ENCODE results near the gene DGKE. TPM values are rescaled to one million over a fixed set of nuclear protein-coding genes. Genes with fewer than 3 reads are reported as not detected.
A peak's percentile ranks its signal among the peaks of the same experiment; 100 is the strongest.

The DGKE gene
- total RNA-seq, 2 experiments from 2014 or later, result 34.2 to 35.7 TPM

DNA sequence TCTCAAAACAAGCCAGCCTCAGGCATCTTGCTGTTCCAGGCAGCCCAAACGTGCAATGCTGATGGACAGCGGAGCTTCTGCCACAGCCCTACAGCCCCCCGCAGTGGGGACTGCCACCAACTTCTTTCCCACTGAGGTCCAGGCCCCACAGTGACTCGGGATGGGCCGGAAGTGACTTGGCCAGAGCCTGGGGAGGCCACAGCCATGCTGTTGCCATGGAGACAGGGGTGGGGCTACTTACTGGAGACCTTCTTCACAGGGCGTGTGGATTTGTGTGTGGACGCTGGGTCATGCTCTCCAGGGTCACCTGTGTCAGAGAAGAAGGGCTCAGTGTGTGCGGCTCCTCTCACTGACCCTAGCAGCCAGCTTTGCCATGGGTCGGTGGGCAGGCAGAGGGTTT lies 64.9 kb downstream of the DGKE start:
- Mint-ChIP-seq H3K36me3 (ENCODE audit: low read depth) (peaks cover 98% of the 10 kb centered on the region), H3K27ac (no peak overlapping the region), H3K4me3 (no peak overlapping the region), H3K4me1 (peaks cover 36% of the 10 kb centered on the region), H3K9me3 (no peaks in the 10 kb centered on the region), H3K27me3 (no peaks in the 10 kb centered on the region)
- CTCF ChIA-PET, result no interaction called here
- DNase-seq, result no peak
- POLR2A ChIA-PET, result interaction anchor here (1.0 kb wide), 1 partner anchor 15 kb away, joined by 7 read pairs; the partner anchor contains the start of gene TRIM25

DNA sequence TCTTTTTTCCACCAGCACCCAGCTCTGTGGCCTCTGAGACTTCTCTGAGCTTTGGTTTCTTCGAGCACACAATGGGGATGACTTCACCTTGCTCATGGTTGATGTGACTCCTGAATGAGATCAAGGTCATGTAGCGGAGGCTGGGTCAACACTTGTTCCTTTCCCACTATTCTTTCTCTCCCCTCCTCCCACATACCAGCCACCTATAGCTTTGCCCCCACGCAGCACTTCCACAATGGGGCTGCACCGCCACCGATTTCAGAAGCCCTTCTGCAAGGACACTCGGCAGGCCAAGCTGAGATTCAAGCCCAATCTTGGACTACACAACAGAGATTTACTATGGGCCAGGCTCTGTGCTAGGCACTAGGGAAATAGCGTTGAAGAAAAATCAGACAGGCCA lies 65.5 kb downstream of the DGKE start:
- no peak overlapping the region for H3K27ac Mint-ChIP-seq
- no peaks in the 10 kb centered on the region for H3K27me3 Mint-ChIP-seq
- H3K9me3 Mint-ChIP-seq, result no peaks in the 10 kb centered on the region
- DNase-seq, result no peak
- H3K4me1 Mint-ChIP-seq, result peaks cover 40% of the 10 kb centered on the region
- peaks cover 98% of the 10 kb centered on the region for H3K36me3 Mint-ChIP-seq (ENCODE audit: low read depth)
- POLR2A ChIA-PET, result interaction anchor here (1.0 kb wide), 1 partner anchor 15 kb away, joined by 7 read pairs; the partner anchor contains the start of gene TRIM25
- CTCF ChIA-PET, result no interaction called here
- no peak overlapping the region for H3K4me3 Mint-ChIP-seq

DNA sequence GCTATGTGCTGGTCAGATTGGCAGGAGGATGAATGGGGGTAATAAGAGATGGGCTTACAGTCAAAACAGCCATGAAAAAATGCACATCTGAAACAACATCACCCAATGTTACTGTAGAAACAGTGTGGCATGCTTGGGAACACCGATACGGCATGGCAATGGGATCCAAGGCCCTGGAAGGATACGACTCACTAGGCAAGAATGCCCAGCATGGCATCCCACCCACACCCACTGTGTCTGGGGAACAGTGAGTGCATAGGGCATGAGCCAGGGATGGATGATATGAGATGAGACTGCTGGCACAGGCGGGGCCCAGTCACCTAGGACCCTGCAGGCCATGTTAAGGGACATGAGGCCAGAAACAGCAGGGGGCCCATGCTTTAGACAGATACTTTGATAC lies 68.4 kb downstream of the DGKE start:
- ChIA-PET POLR2A (interaction anchor here (1.1 to 2.0 kb wide), 3 partner anchors 9 to 11 kb away, joined by 3 to 5 read pairs (median 5); partner anchors contain the start of gene TRIM25), CTCF (no interaction called here)
- Mint-ChIP-seq H3K9me3 (no peaks in the 10 kb centered on the region), H3K4me1 (peaks cover 52% of the 10 kb centered on the region), H3K36me3 (ENCODE audit: low read depth) (peaks cover 93% of the 10 kb centered on the region), H3K4me3 (no peak overlapping the region), H3K27me3 (no peaks in the 10 kb centered on the region), H3K27ac (no peak overlapping the region)
- no peak for DNase-seq

DNA sequence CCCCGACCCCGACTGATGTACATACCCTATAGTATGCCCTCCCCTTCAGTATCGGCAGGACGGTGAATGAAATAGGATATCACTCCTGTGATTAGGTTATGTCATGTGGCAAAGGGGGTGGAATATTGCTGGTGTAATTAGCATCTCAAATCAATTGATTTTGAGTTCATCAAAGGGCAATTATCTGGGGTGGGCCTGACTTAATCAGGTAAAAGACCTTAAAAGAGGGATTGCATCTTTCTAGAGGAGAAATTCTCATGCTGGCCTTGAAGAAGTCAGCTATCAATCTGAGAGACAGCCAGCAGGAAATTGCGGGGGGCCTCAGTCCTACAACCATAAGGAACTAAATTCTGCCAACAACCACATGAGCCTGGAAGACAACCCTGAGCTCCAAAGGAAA lies 69.6 kb downstream of the DGKE start:
- ChIA-PET CTCF (interaction anchor here (9.9 kb wide), 1 partner anchor 38 kb away, joined by 51 read pairs; no protein-coding TSS in a partner anchor), POLR2A (interaction anchor here (1.8 kb wide), 1 partner anchor 10 kb away, joined by 5 read pairs; the partner anchor contains the start of gene TRIM25)
- Mint-ChIP-seq H3K9me3 (no peaks in the 10 kb centered on the region), H3K27ac (no peak overlapping the region), H3K4me3 (no peak overlapping the region), H3K27me3 (no peaks in the 10 kb centered on the region), H3K4me1 (peaks cover 53% of the 10 kb centered on the region), H3K36me3 (ENCODE audit: low read depth) (peaks cover 93% of the 10 kb centered on the region)
- DNase-seq, result no peak

- DNase-seq, result peak; percentile 77
- ChIA-PET POLR2A (interaction anchor here (0.6 to 2.5 kb wide), 5 partner anchors 17 to 53 kb away, joined by 3 to 8 read pairs (median 3); partner anchors contain the start of gene COIL), CTCF (interaction anchor here (0.8 to 9.9 kb wide), 5 partner anchors 33 to 408 kb away, joined by 3 to 51 read pairs (median 5); no protein-coding TSS in a partner anchor)
- Mint-ChIP-seq H3K4me1 (peaks cover 66% of the 10 kb centered on the region), H3K27me3 (no peaks in the 10 kb centered on the region), H3K36me3 (ENCODE audit: low read depth) (peaks cover 86% of the 10 kb centered on the region), H3K27ac (peak overlapping the region; percentile 87), H3K4me3 (peak overlapping the region; percentile 26), H3K9me3 (no peaks in the 10 kb centered on the region)
Observed at GRCh38 chr17:56908001-56908542, 74.1 kb downstream of the DGKE start.

GRCh38 chr17:56909742-56910508 lies 76.0 kb downstream of the DGKE start:
- no peaks in the 10 kb centered on the region for H3K9me3 Mint-ChIP-seq

DNA sequence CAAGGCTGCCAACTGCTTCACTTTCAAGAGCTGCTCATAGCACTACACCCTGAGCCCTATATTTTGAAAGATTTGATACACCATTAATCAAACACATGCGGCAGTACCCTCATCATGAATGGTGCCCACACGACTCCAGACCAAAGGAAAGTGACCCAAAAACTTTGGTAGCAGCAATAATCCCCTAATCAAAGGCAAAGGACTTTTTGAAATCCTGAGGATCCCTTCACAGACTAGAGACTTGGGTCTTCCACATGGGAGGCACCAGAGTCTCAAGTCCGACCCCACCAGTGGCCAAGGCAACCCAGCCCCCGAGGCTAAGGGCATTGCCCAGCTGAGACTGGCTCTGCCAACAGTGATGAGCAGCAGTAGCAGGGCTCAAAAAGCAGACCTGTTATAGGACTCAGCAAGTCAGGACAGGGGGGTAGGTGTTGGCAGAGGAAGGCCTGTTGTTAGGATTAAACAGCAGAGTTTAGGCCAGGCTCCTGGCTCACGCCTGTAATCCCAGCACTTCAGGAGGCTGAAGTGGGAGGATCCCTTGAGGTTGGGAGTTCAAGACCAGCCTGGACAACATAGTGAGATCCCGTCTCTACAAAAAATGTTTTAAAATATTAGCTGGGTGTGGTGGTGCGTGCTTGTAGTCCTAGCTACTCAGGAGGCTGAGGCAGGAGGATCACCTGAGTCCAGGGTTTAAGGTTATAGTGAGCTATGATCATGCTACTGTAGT lies 76.7 kb downstream of the DGKE start:
- Mint-ChIP-seq H3K36me3 (ENCODE audit: low read depth) (peaks cover 74% of the 10 kb centered on the region), H3K27ac (peak overlapping the region; percentile 61), H3K4me1 (peaks cover 62% of the 10 kb centered on the region), H3K27me3 (no peaks in the 10 kb centered on the region), H3K4me3 (peak overlapping the region; percentile 98), H3K9me3 (no peaks in the 10 kb centered on the region)
- ChIA-PET CTCF (interaction anchor here (0.7 to 9.9 kb wide), 4 partner anchors 17 to 99 kb away, joined by 3 to 51 read pairs (median 4); no protein-coding TSS in a partner anchor), POLR2A (interaction anchor here (1.0 to 3.1 kb wide), 7 partner anchors 19 to 174 kb away, joined by 3 to 11 read pairs (median 3); partner anchors contain the start of gene AKAP1)
- DNase-seq, result no peak

More at GRCh38 chr17:56909742-56910508, 76.0 kb downstream of the DGKE start:
- H3K27ac Mint-ChIP-seq, result peak overlapping the region; percentile 61
- ChIA-PET POLR2A (interaction anchor here (1.0 to 3.1 kb wide), 6 partner anchors 13 to 175 kb away, joined by 3 to 11 read pairs (median 4); partner anchors contain the start of gene AKAP1), CTCF (interaction anchor here (0.7 to 9.9 kb wide), 3 partner anchors 17 to 189 kb away, joined by 3 to 51 read pairs (median 3); no protein-coding TSS in a partner anchor)
- H3K4me1 Mint-ChIP-seq, result peaks cover 56% of the 10 kb centered on the region
- peak overlapping the region; percentile 98 for H3K4me3 Mint-ChIP-seq
- H3K36me3 Mint-ChIP-seq (ENCODE audit: low read depth), result peaks cover 77% of the 10 kb centered on the region
- no peaks in the 10 kb centered on the region for H3K27me3 Mint-ChIP-seq
- DNase-seq, result no peak

DNA sequence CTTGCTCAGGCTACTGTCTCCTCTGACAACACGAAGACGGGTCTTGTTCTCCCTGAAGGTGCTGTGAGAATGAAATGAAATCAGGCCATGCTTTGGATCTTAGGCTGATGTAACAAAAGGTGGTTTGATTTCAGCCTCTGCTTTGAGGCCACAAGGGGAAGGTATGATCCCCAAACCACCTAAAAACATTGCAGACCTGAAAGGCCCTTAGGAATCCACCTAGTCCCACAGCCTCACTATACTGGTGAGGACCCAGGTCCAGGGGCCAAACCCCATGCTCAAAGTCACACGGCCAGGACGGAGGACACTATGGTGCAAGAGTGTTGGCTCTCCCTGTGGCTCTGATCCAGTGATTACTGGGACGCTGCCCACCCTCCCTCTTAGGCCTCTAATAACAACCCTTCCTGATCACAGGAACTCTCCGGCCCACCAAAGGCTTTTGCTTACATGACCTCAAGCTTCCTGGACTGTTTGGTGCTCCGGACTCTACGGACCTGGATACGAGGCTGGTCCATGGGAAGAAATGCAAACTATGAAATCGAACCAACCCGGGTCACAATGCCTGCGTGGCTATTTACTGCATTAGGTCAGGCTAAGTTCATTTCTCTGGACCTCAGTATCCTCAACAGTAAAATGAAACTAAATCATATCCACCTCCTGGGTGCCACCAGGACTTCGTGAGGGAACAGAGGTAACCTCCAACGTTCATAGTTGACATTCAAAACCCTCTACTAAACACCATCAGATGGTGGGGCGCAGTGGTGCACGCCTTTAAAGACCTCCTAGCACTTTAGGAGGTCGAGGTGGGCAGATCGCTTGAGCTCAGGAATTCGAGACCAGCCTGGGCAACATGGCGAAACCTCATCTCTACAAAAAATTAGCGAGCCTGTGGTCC lies 78.4 kb downstream of the DGKE start:
- CTCF ChIA-PET, result interaction anchor here (0.7 to 9.9 kb wide), 3 partner anchors 29 to 77 kb away, joined by 3 to 51 read pairs (median 8); partner anchors contain the start of gene COIL
- peaks cover 67% of the 10 kb centered on the region for H3K36me3 Mint-ChIP-seq (ENCODE audit: low read depth)
- peak overlapping the region; percentile 86 for H3K27ac Mint-ChIP-seq
- POLR2A ChIA-PET, result interaction anchor here (0.6 to 3.1 kb wide), 6 partner anchors 17 to 39 kb away, joined by 3 to 11 read pairs (median 4); no protein-coding TSS in a partner anchor
- peak overlapping the region; percentile 98 for H3K4me3 Mint-ChIP-seq
- peaks cover 7% of the 10 kb centered on the region for H3K9me3 Mint-ChIP-seq
- DNase-seq, result no peak
- no peaks in the 10 kb centered on the region for H3K27me3 Mint-ChIP-seq
- peaks cover 67% of the 10 kb centered on the region for H3K4me1 Mint-ChIP-seq

DNA sequence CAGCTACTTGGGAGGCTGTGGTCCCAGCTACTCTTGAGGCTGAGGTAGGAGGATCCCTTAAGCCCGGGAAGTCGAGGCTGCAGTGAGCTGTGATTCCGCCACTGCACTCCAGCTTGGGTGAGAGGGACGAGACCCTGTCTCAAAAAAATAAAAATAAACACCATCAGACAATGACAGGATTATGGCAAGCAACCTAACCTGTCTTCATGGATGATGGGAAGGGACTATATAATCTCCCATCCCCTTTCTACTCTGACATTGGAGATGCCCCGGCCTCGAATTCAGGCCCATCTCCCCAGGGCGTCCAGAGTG lies 79.0 kb downstream of the DGKE start:
- H3K36me3 Mint-ChIP-seq (ENCODE audit: low read depth), result peaks cover 67% of the 10 kb centered on the region
- peaks cover 63% of the 10 kb centered on the region for H3K4me1 Mint-ChIP-seq
- peaks cover 13% of the 10 kb centered on the region for H3K9me3 Mint-ChIP-seq
- H3K4me3 Mint-ChIP-seq, result peak overlapping the region; percentile 98
- peak overlapping the region; percentile 86 for H3K27ac Mint-ChIP-seq
- no peak for DNase-seq
- ChIA-PET CTCF (interaction anchor here (0.7 to 9.9 kb wide), 4 partner anchors 28 to 78 kb away, joined by 3 to 51 read pairs (median 6); partner anchors contain the start of gene COIL), POLR2A (interaction anchor here (0.6 to 3.1 kb wide), 8 partner anchors 10 to 50 kb away, joined by 3 to 11 read pairs (median 6); no protein-coding TSS in a partner anchor)
- no peaks in the 10 kb centered on the region for H3K27me3 Mint-ChIP-seq

DNA sequence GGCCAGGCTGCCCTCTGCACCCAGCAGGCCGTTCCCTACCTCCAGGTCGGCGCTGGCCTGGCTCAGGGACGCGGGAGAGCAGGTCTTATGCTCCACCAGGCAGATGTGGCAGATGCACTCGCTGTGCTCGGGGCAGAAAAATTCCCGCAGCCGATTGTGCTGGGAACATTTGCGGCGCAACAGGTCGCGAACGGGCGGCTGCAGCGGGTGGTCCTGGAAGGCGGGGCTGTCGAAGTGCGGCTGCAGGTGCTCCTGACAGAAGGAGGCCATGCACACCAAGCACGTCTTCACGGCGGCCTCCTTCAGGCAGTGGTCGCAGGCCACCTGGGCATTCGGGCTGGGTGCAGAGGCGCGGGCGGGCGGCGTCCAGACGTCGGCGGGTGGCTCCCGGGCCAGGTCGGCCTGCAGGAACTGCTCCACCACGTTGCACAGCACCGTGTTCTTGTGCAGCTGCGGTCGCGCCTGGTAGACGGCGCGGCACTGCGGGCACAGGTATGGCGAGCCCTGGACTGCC lies 79.5 kb downstream of the DGKE start:
- H3K27ac Mint-ChIP-seq, result peak overlapping the region; percentile 86
- POLR2A ChIA-PET, result interaction anchor here (0.8 to 3.1 kb wide), 19 partner anchors 7 to 173 kb away, joined by 3 to 11 read pairs (median 5); partner anchors contain the start of gene AKAP1
- CTCF ChIA-PET, result interaction anchor here (0.8 to 1.9 kb wide), 6 partner anchors 23 to 133 kb away, joined by 3 to 8 read pairs (median 4); partner anchors contain the start of gene COIL

GRCh38 chr17:56913867-56914580 lies 80.1 kb downstream of the DGKE start, which contains the start of gene TRIM25:
TSS of gene TRIM25 (minus strand) at chr17:56914049. CDS start at chr17:56913988, 61 bp downstream.
- Mint-ChIP-seq H3K4me1 (peaks cover 58% of the 10 kb centered on the region), H3K27me3 (no peaks in the 10 kb centered on the region), H3K36me3 (ENCODE audit: low read depth) (peaks cover 62% of the 10 kb centered on the region), H3K9me3 (peaks cover 18% of the 10 kb centered on the region), H3K4me3 (peak within 1 kb of the TSS; percentile 98), H3K27ac (peak within 1 kb of the TSS; percentile 86)
- POLR2A ChIA-PET, result interaction anchor here (0.7 to 2.7 kb wide), 21 partner anchors 8 to 173 kb away, joined by 3 to 8 read pairs (median 4); partner anchors contain the start of gene AKAP1
- CTCF ChIA-PET, result interaction anchor here (0.8 to 1.9 kb wide), 6 partner anchors 23 to 134 kb away, joined by 3 to 8 read pairs (median 4); partner anchors contain the start of gene COIL
- DNase-seq, result peak; percentile 93

More for the DNA sequence above, 79.5 kb downstream of the DGKE start:
- Mint-ChIP-seq H3K36me3 (ENCODE audit: low read depth) (peaks cover 63% of the 10 kb centered on the region), H3K27me3 (no peaks in the 10 kb centered on the region), H3K4me3 (peak overlapping the region; percentile 98), H3K4me1 (peaks cover 58% of the 10 kb centered on the region), H3K9me3 (peaks cover 15% of the 10 kb centered on the region)
- no peak for DNase-seq

All from activated CD4-positive, alpha-beta memory T cell treated with anti-CD3 and anti-CD28 coated beads, Interleukin-2, amount 10 ng/mL, durations not matched to agents 7 days and 5 days (primary cell).